ENCODE data around the gene SCAF1.

Gene SCAF1

GRCh38 chr19:49665351-49666119, 23.5 kb downstream of the SCAF1 start, which contains the start of the genes BCL2L12 and IRF3:
Gene BCL2L12 (plus strand): TSS chr19:49665933. CDS start chr19:49666693, 760 bp downstream.
Gene IRF3 (minus strand): TSS chr19:49665857. CDS start chr19:49664838, 1,019 bp downstream.
- DNase-seq (ENCODE audit: low spot score) = peak; percentile 94

- DNase-seq (ENCODE audit: low spot score) = no peak
These were observed 24.1 kb downstream of the SCAF1 start for GRCh38 chr19:49666120-49666444.

GRCh38 chr19:49667473-49667872, 25.5 kb downstream of the SCAF1 start:
- no peak for DNase-seq (ENCODE audit: low spot score)

DNA sequence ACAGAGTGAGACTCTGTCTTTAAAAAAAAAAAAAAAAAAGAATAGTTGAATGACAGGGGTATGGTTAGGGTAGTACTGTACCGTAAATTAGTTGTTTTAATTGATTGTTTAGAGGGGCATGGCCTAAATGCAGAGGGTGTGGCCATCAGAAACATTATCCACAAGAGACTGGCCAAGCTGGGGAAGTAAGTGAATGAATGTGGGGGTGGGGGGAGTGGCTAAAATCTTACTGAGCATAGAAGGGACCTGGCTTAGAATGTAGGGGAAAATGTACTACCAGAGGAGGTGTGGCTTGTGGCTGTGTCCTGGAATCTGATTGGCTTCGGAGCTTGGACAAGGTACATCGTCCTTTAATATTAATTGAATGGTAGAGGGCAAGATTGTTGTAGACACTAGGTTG, 27.5 kb downstream of the SCAF1 start:
- no peak for DNase-seq (ENCODE audit: low spot score)

GRCh38 chr19:49672131-49672919, 30.3 kb downstream of the SCAF1 start:
- DNase-seq (ENCODE audit: low spot score) = peak; percentile 84

DNA sequence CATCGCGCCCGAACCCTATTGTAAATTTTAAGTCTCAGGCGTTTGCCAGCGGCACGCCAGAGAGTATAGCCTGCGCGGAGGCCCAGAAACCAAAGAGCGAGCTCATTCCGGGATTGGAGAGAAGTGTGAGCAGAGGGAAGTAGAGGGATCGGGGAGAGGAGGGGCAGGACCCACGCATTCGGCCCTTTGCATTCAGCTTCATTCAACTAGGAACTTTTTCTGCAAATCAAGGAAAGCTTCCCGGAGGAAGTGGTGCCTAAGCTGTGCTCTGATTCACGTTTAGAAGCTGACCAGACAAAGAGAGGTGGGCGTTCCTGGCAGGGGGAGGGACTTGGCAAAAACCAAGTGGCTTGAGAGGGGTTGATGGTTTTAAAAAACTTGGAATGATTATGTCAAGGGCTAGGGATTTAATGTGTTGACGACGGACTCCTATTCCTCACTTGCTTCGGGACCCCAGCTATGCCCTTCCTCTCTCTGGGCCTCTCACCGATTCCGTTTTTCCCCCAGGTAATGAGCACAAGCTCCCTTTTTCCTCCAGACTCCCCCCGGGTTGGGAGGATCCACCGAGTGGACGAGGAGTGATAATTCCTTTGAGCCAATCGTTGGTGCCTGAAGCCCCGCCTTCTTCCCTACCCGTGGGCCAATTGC, 34.3 kb downstream of the SCAF1 start:
- peak; percentile 92 for DNase-seq (ENCODE audit: low spot score)

DNA sequence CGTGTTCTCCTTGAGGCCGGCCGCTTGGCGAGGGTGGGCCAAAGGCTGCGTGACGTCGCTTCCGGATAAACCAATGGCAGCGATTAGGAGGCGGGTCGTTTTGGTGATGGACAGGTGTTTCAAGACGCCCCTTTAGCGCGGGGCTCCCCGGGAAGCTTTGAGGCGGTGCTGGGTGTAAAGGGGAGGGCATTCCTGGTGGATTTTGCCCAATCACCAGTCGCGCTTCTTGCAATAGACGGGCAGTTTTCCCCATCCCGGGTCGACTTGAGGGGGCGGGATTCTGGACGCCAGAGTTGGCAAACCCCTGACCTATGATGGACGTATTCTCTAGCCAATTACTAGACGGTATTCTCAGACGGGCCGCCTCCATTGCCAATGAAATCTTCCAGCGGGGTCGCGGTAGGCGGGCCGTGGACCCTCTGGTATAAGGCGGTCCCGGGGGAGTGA, 34.8 kb downstream of the SCAF1 start:
- DNase-seq (ENCODE audit: low spot score) = peak; percentile 100

- no peak for DNase-seq (ENCODE audit: low spot score)
These were observed 35.4 kb downstream of the SCAF1 start, which contains the start of gene PRMT1 for GRCh38 chr19:49677231-49677900. Gene PRMT1 (plus strand): TSS chr19:49677271. CDS start chr19:49677281, 10 bp downstream.

- peak; percentile 64 for DNase-seq (ENCODE audit: low spot score)
These were observed 36.1 kb downstream of the SCAF1 start for GRCh38 chr19:49677901-49678674.

DNA sequence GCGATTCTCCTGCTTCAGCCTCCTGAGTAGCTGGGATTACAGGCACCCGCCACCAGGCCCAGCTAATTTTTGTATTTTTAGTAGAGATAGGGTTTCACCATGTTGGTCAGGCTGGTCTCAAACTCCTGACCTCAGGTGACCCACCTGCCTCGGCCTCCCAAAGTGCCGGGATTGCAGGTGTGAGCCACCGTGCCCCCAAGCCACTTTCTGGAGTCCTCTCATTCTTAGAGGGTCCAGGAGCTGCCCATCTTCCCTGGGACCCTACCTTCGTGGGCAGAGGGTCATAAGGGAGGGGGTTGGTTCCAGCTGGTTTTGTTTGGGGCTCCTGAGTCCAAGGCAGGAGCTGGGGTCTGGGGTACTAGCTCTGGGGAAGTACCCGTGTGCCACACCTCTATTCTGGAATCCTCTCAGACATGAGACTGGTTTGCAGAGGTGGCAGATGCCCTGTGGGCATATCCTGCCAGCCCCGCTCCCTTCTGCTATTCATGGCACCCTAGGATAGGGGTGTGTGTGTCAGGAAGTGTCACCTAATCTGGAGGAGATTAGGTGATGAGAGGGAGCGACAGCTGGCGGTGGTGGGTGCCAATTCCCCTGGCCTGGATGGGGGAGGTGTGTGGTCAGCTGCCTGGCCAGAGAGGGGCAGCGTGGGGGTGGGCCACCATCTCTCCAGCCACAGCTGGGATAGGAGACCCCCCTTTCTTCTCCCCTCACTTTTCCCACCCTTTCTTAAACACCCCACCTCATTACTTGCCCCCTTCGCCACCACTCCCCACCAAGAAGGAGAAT, 37.2 kb downstream of the SCAF1 start:
- DNase-seq (ENCODE audit: low spot score) = no peak

DNA sequence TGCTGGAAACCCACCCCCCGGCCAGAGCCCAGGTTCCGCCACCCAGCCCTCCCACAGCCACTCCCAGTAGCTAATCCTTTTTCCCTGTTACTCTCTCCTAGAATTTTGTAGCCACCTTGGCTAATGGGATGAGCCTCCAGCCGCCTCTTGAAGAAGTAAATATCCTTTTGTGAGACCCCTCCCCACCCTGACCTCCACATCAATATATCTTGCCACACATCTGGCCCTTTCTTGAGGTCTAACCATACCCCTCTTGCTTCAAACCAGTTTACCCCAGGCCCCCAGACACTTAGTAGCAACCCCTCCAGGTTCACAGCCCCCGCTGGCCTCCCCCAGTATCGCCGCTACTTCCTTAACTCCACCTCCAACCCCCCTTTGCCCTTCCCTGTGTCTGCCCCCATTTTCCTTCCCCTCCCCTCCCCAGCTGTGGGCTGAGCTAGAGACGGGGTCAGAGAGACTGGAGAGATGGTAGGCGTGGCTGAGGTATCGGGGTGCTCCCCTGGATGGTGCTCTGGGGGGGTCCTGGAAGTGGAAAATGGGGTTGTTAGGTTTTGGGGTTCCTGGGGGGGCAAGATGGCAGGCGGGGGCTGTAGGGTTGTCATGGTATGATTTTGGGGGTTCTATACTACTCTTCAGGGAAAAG, 37.9 kb downstream of the SCAF1 start:
- DNase-seq (ENCODE audit: low spot score) = no peak

GRCh38 chr19:49680421-49681351, 38.7 kb downstream of the SCAF1 start:
- DNase-seq (ENCODE audit: low spot score) = peak; percentile 91

DNA sequence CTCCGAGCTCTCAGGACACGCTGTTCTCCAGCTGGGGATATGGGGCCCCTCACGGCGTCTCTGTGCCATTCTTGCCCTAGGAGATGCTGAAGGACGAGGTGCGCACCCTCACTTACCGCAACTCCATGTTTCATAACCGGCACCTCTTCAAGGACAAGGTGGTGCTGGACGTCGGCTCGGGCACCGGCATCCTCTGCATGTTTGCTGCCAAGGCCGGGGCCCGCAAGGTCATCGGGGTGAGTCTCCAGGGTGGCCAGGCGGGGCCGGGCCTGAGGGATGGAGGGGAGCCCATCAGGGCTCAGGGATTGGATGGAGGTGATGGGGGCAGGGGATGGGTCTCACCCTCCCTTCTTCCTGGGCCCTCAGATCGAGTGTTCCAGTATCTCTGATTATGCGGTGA, 39.8 kb downstream of the SCAF1 start:
- DNase-seq (ENCODE audit: low spot score) = no peak

DNA sequence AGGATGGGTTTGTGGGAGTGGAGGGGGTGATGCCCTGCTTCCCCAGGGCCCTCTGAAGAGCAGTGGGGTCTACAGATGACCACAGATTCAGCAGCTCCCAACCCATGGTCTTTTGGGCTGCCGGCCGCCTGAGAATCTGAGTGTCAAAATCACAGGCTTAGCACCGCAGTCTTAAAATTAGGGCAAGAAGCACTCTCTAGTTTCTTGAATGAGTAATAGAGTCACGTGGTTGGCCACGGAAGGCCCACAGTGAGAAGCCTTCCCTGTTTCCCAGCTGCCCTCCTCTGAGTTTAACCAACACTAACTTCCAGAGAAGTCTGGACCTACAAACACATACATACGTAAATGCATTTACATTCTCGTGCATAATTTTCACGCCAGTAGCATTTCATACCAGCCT, 40.3 kb downstream of the SCAF1 start:
- no peak for DNase-seq (ENCODE audit: low spot score)

DNA sequence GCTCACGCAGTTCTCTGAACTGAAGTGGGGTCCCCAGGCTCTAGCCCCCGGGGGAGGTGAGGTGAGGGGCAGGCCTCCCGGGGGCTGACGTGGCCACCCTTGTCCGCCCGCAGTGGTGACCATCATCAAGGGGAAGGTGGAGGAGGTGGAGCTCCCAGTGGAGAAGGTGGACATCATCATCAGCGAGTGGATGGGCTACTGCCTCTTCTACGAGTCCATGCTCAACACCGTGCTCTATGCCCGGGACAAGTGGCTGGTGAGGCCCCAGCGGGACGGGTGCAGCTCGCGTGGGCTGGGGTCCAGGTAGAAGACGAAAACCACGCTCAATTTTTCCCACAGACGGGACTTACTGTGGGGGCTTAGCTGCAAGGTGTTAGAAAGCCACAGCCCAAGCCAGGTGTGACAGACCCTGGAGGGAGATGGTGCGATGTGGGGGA, 41.8 kb downstream of the SCAF1 start:
- no peak for DNase-seq (ENCODE audit: low spot score)

DNA sequence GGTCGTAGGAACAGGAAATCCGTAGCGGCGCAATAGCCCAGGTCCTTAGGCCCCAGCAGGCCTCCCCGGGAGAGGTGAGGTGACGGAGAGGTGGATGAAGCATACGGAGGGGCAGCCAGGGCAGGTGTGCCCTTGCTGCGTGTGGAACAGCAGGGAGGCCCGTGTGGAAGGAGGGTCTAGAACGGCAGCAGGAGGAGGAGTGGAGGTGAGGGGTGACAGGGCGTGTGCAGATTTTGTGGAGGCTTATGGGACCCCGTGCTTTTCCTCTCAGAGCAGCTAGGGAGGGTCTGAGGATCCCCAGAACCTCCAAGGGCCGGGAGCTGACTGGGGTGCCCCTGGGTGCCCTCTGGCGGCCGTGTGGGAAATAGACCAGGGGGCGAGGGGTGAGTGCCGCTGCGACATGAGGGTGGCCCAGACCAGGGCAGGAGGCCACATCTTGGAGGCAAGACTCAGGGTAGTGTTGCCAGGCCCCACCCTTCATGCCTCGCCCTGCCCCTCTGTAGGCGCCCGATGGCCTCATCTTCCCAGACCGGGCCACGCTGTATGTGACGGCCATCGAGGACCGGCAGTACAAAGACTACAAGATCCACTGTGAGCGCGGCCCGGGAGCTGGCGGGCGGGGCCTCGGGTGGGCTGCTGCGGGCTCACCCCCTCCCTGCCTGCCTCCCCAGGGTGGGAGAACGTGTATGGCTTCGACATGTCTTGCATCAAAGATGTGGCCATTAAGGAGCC, 42.4 kb downstream of the SCAF1 start:
- no peak for DNase-seq (ENCODE audit: low spot score)

- DNase-seq (ENCODE audit: low spot score) = no peak
These were observed 43.1 kb downstream of the SCAF1 start for GRCh38 chr19:49684983-49685553.
